GM12878 (cell line): Measurements from ENCODE around the gene C1RL. TPM values are rescaled to one million over a fixed set of nuclear protein-coding genes. Genes with fewer than 3 reads are reported as not detected.

Experiments used
- CHD2 ChIP-seq: IDR thresholded peaks from 2 replicates; pipeline ENCODE4 v1.6.1; 2011; ENCODE audit warnings: low read depth, low read length, improper control_type of control experiment, borderline replicate concordance
- EP300 ChIP-seq, 2 experiments: fragments of 150-350 bp in 1 of 2; IDR thresholded peaks; 2 replicates each; pipeline ENCODE4 v1.6.1; 2011 to 2012; ENCODE audit warnings: low read depth in 2 of 2, low read length in 2 of 2, borderline replicate concordance in 1 of 2, improper control_type of control experiment in 1 of 2, inconsistent platforms in 1 of 2; ENCODE audit not compliant: control insufficient read depth in 1 of 2
- ETV6 ChIP-seq, 2 experiments: fragments of 450-650 bp in 1 of 2; IDR thresholded peaks in 1 of 2; conservative IDR thresholded peaks in 1 of 2; 2 replicates each; pipeline ENCODE4 v1.6.1; 2014; ENCODE audit warnings: antibody characterized with exemption in 1 of 2, borderline replicate concordance in 1 of 2, low read depth in 1 of 2, mild to moderate bottlenecking in 1 of 2, moderate library complexity in 1 of 2
- JUNB ChIP-seq: IDR thresholded peaks from 2 replicates; pipeline ENCODE4 v1.6.1; 2016; ENCODE audit warnings: antibody characterized with exemption, mild to moderate bottlenecking
- PML ChIP-seq: IDR thresholded peaks from 2 replicates; pipeline ENCODE4 v1.6.1; 2012; ENCODE audit warnings: low read length, inconsistent platforms
- POLR2AphosphoS2 ChIP-seq: IDR thresholded peaks from 2 replicates; pipeline ENCODE4 v1.6.1; 2011; ENCODE audit warnings: low read depth, mild to moderate bottlenecking, low read length, improper control_type of control experiment, moderate library complexity
- RCOR1 ChIP-seq: conservative IDR thresholded peaks from 2 replicates; pipeline ENCODE4 v1.6.1; 2012; ENCODE audit warnings: low read depth, low read length, improper control_type of control experiment
- SMARCA5 ChIP-seq: fragments of 450-650 bp; IDR thresholded peaks from 2 replicates; pipeline ENCODE4 v1.6.1; 2017; ENCODE audit warnings: mild to moderate bottlenecking
- SP1 ChIP-seq: IDR thresholded peaks from one replicate; pipeline ENCODE4 v1.6.1; 2011; ENCODE audit warnings: low read depth, low read length
- ZBED1 ChIP-seq: IDR thresholded peaks from 2 replicates; pipeline ENCODE4 v1.6.1; 2016; ENCODE audit warnings: borderline replicate concordance
- ZNF384 ChIP-seq: IDR thresholded peaks from 2 replicates; pipeline ENCODE4 v1.6.1; 2012; ENCODE audit warnings: low read depth, mild to moderate bottlenecking, low read length, improper control_type of control experiment, borderline replicate concordance
- polyA plus RNA-seq, 11 experiments: library from polyadenylated mRNA; depleted of rRNA in 4 of 11; unstranded in 6 of 11; stranded (reverse) in 5 of 11; fragments of >200 nt; fragmentation: Nextera tagmentation in 4 of 11; fragmentation: Illumina TruSeq in 1 of 11; extraction: Ambion mirVana in 4 of 11; extraction: Trizol in 1 of 11; gene quantifications; 1 replicate in 1 of 11; 2 replicates in 10 of 11; pipeline versions ENCODE4 v1.2.1 to v1.2.3, GENCODE V29; 2011 to 2016; ENCODE audit warnings: inconsistent platforms in 2 of 11, missing spikeins in 2 of 11, low read depth in 1 of 11
- total RNA-seq, 4 experiments: library from RNA; depleted of rRNA in 3 of 4; stranded (reverse); fragments of >200 nt in 3 of 4; fragmentation: Illumina TruSeq in 1 of 4; extraction: Trizol in 1 of 4; gene quantifications; 2 replicates each; pipeline versions ENCODE4 v1.2.1 to v1.2.3, GENCODE V29; 2013 to 2021
- TF ChIP-seq, protein P1 (sequence below): fragments of 450-650 bp; formaldehyde crosslinking; IDR thresholded peaks from 2 replicates; pipeline ENCODE4 v1.4.0; 2020; ENCODE audit warnings: mild to moderate bottlenecking, moderate library complexity
- TF ChIP-seq, protein P2 (sequence below): fragments of 450-650 bp; IDR thresholded peaks from 2 replicates; pipeline ENCODE4 v1.6.1; 2017; ENCODE audit warnings: mild to moderate bottlenecking, low read depth, inconsistent platforms; ENCODE audit not compliant: poor library complexity, severe bottlenecking
- TF ChIP-seq, protein P3 (sequence below): IDR thresholded peaks from 2 replicates; pipeline ENCODE4 v1.6.1; 2011; ENCODE audit warnings: borderline replicate concordance, low read depth, mild to moderate bottlenecking, moderate library complexity, mixed read lengths, low read length; ENCODE audit not compliant: insufficient read depth; ENCODE audit errors: extremely low read length
- TF ChIP-seq, protein P4 (sequence below): fragments of 450-650 bp; IDR thresholded peaks from 2 replicates; pipeline ENCODE4 v1.6.1; 2016; ENCODE audit warnings: mild to moderate bottlenecking, moderate library complexity, borderline replicate concordance

The C1RL gene
- total and polyA plus RNA-seq, 10 of the 15 experiments (the other 5 are each of a cell fraction or from before 2014, with no cell fraction given): 1.3 to 12.8 (median 8.1) TPM

DNA sequence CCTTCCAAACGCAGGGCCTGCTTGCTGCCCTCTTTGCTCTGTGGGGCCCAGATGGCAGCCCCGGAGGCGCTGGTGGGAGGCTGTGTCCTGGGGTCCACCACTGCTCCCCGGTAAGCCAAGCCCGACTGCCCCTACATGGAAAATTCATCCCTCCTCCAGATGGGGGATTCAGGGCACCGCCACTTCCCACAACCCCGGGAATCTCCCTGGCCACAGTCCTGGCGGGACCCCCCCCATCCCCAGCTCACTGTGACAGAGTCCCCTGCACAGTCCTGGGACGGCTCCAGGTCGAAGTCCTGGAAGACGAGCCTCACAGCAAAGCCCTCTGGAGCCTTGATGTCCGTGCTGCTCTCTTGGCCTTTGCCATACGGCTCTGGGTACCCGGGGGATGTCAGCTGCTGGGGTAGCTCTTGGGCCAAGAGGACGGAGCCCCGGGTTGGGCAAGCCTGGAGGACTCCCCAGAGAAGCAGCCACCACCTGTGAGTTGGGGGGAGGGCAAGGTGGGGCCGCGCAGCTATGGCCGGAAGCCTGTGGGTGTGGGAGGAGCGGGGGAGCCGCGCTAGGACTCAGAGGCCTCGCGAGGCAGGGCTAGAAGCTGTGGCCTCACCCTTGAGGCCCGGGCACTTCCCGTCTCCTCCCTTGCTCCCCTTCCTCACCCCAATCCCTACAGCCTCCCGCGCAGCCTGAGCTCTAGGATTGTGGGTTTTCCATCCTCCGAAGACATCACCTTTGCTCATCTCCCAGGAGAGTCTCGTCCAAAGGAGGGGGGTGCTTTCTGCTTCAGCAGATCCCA lies 815 bp downstream of the C1RL start (continued):
- TF ChIP-seq, protein P1, sequence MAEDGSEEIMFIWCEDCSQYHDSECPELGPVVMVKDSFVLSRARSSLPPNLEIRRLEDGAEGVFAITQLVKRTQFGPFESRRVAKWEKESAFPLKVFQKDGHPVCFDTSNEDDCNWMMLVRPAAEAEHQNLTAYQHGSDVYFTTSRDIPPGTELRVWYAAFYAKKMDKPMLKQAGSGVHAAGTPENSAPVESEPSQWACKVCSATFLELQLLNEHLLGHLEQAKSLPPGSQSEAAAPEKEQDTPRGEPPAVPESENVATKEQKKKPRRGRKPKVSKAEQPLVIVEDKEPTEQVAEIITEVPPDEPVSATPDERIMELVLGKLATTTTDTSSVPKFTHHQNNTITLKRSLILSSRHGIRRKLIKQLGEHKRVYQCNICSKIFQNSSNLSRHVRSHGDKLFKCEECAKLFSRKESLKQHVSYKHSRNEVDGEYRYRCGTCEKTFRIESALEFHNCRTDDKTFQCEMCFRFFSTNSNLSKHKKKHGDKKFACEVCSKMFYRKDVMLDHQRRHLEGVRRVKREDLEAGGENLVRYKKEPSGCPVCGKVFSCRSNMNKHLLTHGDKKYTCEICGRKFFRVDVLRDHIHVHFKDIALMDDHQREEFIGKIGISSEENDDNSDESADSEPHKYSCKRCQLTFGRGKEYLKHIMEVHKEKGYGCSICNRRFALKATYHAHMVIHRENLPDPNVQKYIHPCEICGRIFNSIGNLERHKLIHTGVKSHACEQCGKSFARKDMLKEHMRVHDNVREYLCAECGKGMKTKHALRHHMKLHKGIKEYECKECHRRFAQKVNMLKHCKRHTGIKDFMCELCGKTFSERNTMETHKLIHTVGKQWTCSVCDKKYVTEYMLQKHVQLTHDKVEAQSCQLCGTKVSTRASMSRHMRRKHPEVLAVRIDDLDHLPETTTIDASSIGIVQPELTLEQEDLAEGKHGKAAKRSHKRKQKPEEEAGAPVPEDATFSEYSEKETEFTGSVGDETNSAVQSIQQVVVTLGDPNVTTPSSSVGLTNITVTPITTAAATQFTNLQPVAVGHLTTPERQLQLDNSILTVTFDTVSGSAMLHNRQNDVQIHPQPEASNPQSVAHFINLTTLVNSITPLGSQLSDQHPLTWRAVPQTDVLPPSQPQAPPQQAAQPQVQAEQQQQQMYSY (CRISPR knock-in tag): no peak
- TF ChIP-seq CHD2 (peak; percentile 95), PML (peak; percentile 87; the same call in 1 of the 2 replicates), POLR2AphosphoS2 (peak; percentile 63; the same call in 1 of the 2 replicates), SP1 (peak; percentile 66), SMARCA5 (peak; percentile 92; the same call in 1 of the 2 replicates), JUNB (no peak), ZBED1 (no peak; the same call in 1 of the 2 replicates), ETV6 (conservative IDR thresholded peaks at IDR 0.05 in 1 of 2, IDR thresholded peaks at IDR 0.05 in 1 of 2; ENCODE audit: borderline replicate concordance in 1 of 2, low read depth in 1 of 2) (no peak; a peak in 1 of 4 replicates), EP300 (IDR thresholded peaks at IDR 0.05; ENCODE audit: borderline replicate concordance in 1 of 2, control insufficient read depth in 1 of 2, low read depth in 2 of 2, low read length in 2 of 2) (peak in 1 of 2 experiments; percentile 60; a peak in 1 of 4 replicates), ZNF384 (no peak), RCOR1 (no peak)
- TF ChIP-seq, protein P2, sequence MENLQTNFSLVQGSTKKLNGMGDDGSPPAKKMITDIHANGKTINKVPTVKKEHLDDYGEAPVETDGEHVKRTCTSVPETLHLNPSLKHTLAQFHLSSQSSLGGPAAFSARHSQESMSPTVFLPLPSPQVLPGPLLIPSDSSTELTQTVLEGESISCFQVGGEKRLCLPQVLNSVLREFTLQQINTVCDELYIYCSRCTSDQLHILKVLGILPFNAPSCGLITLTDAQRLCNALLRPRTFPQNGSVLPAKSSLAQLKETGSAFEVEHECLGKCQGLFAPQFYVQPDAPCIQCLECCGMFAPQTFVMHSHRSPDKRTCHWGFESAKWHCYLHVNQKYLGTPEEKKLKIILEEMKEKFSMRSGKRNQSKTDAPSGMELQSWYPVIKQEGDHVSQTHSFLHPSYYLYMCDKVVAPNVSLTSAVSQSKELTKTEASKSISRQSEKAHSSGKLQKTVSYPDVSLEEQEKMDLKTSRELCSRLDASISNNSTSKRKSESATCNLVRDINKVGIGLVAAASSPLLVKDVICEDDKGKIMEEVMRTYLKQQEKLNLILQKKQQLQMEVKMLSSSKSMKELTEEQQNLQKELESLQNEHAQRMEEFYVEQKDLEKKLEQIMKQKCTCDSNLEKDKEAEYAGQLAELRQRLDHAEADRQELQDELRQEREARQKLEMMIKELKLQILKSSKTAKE: no peak
- TF ChIP-seq, protein P3, sequence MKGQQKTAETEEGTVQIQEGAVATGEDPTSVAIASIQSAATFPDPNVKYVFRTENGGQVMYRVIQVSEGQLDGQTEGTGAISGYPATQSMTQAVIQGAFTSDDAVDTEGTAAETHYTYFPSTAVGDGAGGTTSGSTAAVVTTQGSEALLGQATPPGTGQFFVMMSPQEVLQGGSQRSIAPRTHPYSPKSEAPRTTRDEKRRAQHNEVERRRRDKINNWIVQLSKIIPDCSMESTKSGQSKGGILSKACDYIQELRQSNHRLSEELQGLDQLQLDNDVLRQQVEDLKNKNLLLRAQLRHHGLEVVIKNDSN: no peak
- TF ChIP-seq, protein P4, sequence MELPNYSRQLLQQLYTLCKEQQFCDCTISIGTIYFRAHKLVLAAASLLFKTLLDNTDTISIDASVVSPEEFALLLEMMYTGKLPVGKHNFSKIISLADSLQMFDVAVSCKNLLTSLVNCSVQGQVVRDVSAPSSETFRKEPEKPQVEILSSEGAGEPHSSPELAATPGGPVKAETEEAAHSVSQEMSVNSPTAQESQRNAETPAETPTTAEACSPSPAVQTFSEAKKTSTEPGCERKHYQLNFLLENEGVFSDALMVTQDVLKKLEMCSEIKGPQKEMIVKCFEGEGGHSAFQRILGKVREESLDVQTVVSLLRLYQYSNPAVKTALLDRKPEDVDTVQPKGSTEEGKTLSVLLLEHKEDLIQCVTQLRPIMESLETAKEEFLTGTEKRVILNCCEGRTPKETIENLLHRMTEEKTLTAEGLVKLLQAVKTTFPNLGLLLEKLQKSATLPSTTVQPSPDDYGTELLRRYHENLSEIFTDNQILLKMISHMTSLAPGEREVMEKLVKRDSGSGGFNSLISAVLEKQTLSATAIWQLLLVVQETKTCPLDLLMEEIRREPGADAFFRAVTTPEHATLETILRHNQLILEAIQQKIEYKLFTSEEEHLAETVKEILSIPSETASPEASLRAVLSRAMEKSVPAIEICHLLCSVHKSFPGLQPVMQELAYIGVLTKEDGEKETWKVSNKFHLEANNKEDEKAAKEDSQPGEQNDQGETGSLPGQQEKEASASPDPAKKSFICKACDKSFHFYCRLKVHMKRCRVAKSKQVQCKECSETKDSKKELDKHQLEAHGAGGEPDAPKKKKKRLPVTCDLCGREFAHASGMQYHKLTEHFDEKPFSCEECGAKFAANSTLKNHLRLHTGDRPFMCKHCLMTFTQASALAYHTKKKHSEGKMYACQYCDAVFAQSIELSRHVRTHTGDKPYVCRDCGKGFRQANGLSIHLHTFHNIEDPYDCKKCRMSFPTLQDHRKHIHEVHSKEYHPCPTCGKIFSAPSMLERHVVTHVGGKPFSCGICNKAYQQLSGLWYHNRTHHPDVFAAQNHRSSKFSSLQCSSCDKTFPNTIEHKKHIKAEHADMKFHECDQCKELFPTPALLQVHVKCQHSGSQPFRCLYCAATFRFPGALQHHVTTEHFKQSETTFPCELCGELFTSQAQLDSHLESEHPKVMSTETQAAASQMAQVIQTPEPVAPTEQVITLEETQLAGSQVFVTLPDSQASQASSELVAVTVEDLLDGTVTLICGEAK: peak; percentile 43; the same call in 1 of the 2 replicates
